NB4 (cell line): ENCODE measurements around the gene DTNBP1.

Experiments
- POLR2A ChIP-seq: IDR thresholded peaks from 2 replicates; pipeline ENCODE4 v1.6.1; 2011; ENCODE audit warnings: mild to moderate bottlenecking; ENCODE audit not compliant: insufficient read length; ENCODE audit errors: extremely low read depth
- TF ChIP-seq, protein P1 (sequence below): IDR thresholded peaks from one replicate; pipeline ENCODE4 v1.5.1; 2012; ENCODE audit warnings: low read depth, low read length
- TF ChIP-seq, protein P2 (sequence below): IDR thresholded peaks from 2 replicates; pipeline ENCODE4 v1.6.1; 2011; ENCODE audit warnings: low read depth, low read length

DNA sequence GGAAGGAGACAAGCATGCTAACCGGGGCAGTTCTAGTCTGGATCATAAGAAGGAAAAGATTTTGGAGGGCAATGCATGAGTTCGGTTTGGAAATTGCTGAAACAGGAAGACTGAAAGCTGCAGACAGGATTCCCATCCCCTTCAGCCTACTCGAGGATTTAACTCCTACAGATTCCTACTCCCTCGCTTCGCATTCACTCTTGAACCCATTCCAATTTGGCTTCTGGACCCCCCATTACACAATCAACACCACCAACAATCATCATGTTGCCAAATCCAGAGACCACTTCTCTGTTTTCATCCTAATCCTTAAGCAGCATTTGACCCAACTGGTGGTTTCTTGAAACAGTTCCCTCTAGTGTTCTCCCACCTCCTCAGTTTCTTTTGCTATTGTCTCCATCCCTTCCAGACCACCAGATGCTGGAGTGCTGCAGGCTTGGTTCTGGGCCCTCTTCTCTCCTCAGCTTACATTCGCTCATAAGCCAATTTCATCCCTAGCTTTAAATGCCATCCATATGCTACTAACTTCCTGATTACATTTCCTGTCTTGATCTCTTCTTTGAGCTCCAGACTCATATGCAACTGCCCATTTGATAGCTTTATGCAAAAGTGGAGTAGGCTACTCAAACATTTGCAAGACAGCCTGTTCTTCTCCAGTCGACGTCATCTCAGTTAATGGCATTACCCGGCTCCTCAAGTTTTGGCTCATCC, 66.5 kb downstream of the DTNBP1 start:
- TF ChIP-seq POLR2A: no peak
- TF ChIP-seq, protein P1, sequence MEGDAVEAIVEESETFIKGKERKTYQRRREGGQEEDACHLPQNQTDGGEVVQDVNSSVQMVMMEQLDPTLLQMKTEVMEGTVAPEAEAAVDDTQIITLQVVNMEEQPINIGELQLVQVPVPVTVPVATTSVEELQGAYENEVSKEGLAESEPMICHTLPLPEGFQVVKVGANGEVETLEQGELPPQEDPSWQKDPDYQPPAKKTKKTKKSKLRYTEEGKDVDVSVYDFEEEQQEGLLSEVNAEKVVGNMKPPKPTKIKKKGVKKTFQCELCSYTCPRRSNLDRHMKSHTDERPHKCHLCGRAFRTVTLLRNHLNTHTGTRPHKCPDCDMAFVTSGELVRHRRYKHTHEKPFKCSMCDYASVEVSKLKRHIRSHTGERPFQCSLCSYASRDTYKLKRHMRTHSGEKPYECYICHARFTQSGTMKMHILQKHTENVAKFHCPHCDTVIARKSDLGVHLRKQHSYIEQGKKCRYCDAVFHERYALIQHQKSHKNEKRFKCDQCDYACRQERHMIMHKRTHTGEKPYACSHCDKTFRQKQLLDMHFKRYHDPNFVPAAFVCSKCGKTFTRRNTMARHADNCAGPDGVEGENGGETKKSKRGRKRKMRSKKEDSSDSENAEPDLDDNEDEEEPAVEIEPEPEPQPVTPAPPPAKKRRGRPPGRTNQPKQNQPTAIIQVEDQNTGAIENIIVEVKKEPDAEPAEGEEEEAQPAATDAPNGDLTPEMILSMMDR: no peak
- TF ChIP-seq, protein P2, sequence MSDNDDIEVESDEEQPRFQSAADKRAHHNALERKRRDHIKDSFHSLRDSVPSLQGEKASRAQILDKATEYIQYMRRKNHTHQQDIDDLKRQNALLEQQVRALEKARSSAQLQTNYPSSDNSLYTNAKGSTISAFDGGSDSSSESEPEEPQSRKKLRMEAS: no peak
